K562 (cell line): ENCODE results near the gene ACTN2. TPM values are rescaled to one million over a fixed set of nuclear protein-coding genes. Genes with fewer than 3 reads are reported as not detected.

Experiments
- CREB3 ChIP-seq: fragments of 450-650 bp; conservative IDR thresholded peaks from 2 replicates; pipeline ENCODE4 v1.6.1; 2016; ENCODE audit warnings: missing genetic modification characterization, low read depth, mild to moderate bottlenecking, missing compliant biosample characterization, moderate library complexity
- ETS2 ChIP-seq: IDR thresholded peaks from 2 replicates; pipeline ENCODE4 v1.6.1; 2016; ENCODE audit warnings: borderline replicate concordance, missing genetic modification characterization, mild to moderate bottlenecking, moderate library complexity, missing compliant biosample characterization; ENCODE audit not compliant: poor library complexity, severe bottlenecking
- GABPA ChIP-seq: fragments of 200-800 bp; sonication (Bioruptor generic); conservative IDR thresholded peaks from 2 replicates; pipeline ENCODE4 v1.6.1; 2016; ENCODE audit warnings: low read depth, missing genetic modification characterization, missing compliant biosample characterization
- ID3 ChIP-seq, 2 experiments: fragments of 250-450 bp in 1 of 2; fragments of 450-650 bp in 1 of 2; sonication (Bioruptor Pico) in 1 of 2; IDR thresholded peaks; 2 replicates each; pipeline versions ENCODE4 v1.6.1 to v1.8.0; 2016 to 2021; ENCODE audit warnings: mild to moderate bottlenecking in 2 of 2, moderate library complexity in 2 of 2, missing compliant biosample characterization in 1 of 2, missing genetic modification characterization in 1 of 2
- MXI1 ChIP-seq: IDR thresholded peaks from 2 replicates; pipeline ENCODE4 v1.6.1; 2011; ENCODE audit warnings: low read depth, mild to moderate bottlenecking, improper control_type of control experiment, low read length
- NFATC3 ChIP-seq: fragments of 450-650 bp; IDR thresholded peaks from 2 replicates; pipeline ENCODE4 v1.6.1; 2017; ENCODE audit warnings: mild to moderate bottlenecking
- NONO ChIP-seq, 2 experiments: fragments of 200-400 bp in 1 of 2; fragments of 450-650 bp in 1 of 2; formaldehyde crosslinking in 1 of 2; IDR thresholded peaks; 2 replicates each; pipeline ENCODE4 v1.6.1; 2017; ENCODE audit warnings: low read depth in 2 of 2, mild to moderate bottlenecking in 2 of 2, moderate library complexity in 2 of 2, low read length in 1 of 2
- PML ChIP-seq: IDR thresholded peaks from 2 replicates; pipeline ENCODE4 v1.6.1; 2012; ENCODE audit warnings: low read length, inconsistent platforms
- TFAM ChIP-seq: fragments of 250-450 bp; sonication (Bioruptor Pico); conservative IDR thresholded peaks from 2 replicates; pipeline ENCODE4 v1.5.0; 2021; ENCODE audit warnings: mild to moderate bottlenecking, moderate library complexity
- TFAP4 ChIP-seq: sonication (generic); formaldehyde crosslinking; IDR thresholded peaks from 2 replicates; pipeline ENCODE4 v1.8.0; 2022; ENCODE audit warnings: missing genetic modification reagents, mild to moderate bottlenecking, moderate library complexity, borderline replicate concordance
- TOE1 ChIP-seq, 2 experiments: fragments of 450-650 bp in 1 of 2; sonication (generic) in 1 of 2; formaldehyde crosslinking in 1 of 2; IDR thresholded peaks; 2 replicates each; pipeline versions ENCODE4 v1.7.1 to v1.8.0; 2016 to 2022; ENCODE audit warnings: borderline replicate concordance in 2 of 2, mild to moderate bottlenecking in 2 of 2, antibody characterized with exemption in 1 of 2, inconsistent platforms in 1 of 2, low read depth in 1 of 2, missing genetic modification reagents in 1 of 2, moderate library complexity in 1 of 2
- ZBTB40 ChIP-seq, 2 experiments: fragments of 450-650 bp in 1 of 2; sonication (generic) in 1 of 2; formaldehyde crosslinking in 1 of 2; IDR thresholded peaks; 2 replicates each; pipeline versions ENCODE4 v1.7.1 to v1.9.0; 2016 to 2022; ENCODE audit warnings: inconsistent platforms in 1 of 2, mild to moderate bottlenecking in 1 of 2, missing genetic modification reagents in 1 of 2
- ZNF282 ChIP-seq: sonication (generic); formaldehyde crosslinking; IDR thresholded peaks from 2 replicates; pipeline ENCODE4 v1.8.1; 2023; ENCODE audit warnings: missing genetic modification reagents
- polyA plus RNA-seq, 8 experiments: library from polyadenylated mRNA; depleted of rRNA in 4 of 8; stranded (reverse) in 5 of 8; unstranded in 3 of 8; fragments of >200 nt; fragmentation: Nextera tagmentation in 2 of 8; fragmentation: Illumina TruSeq in 1 of 8; extraction: Ambion mirVana in 2 of 8; extraction: Trizol in 1 of 8; gene quantifications; 2 replicates each; pipeline versions ENCODE4 v1.2.1 to v1.2.3, GENCODE V29; 2011 to 2014; ENCODE audit warnings: inconsistent platforms in 1 of 8, missing spikeins in 1 of 8
- total RNA-seq, 7 experiments: library from RNA; depleted of rRNA in 6 of 7; stranded (reverse); fragments of >200 nt in 6 of 7; fragmentation: Illumina TruSeq in 2 of 7; extraction: Trizol in 2 of 7; gene quantifications; 2 replicates each; pipeline versions ENCODE4 v1.2.1 to v1.2.3, GENCODE V29; 2011 to 2021; ENCODE audit warnings: low replicate concordance in 1 of 7

Gene ACTN2
- total and polyA plus RNA-seq, 9 of the 15 experiments (the other 6 are each of a cell fraction or from before 2014, with no cell fraction given) = 0.18 to 0.94 (median 0.42) TPM

- peak; percentile 66; the same call in 1 of the 2 replicates for TF ChIP-seq TOE1 (IDR thresholded peaks at IDR 0.05; ENCODE audit: borderline replicate concordance)
- no peak for TF ChIP-seq TOE1 (CRISPR knock-in tag; IDR thresholded peaks at IDR 0.05; ENCODE audit: borderline replicate concordance, low read depth)
- TF ChIP-seq GABPA (tag) = peak; percentile 97
- peak; percentile 95 for TF ChIP-seq ZNF282 (CRISPR knock-in tag)
- no peak for TF ChIP-seq CREB3
- TF ChIP-seq TFAM (CRISPR knock-in tag) = no peak
- TF ChIP-seq TFAP4 (CRISPR knock-in tag) = peak; percentile 86
- TF ChIP-seq NFATC3 = no peak
- peak; percentile 97 for TF ChIP-seq ZBTB40 (IDR thresholded peaks at IDR 0.05)
- TF ChIP-seq ZBTB40 (CRISPR knock-in tag; IDR thresholded peaks at IDR 0.05) = peak; percentile 45; the same call in 1 of the 2 replicates
- peak; percentile 26; the same call in 1 of the 2 replicates for TF ChIP-seq MXI1
- no peak for TF ChIP-seq ID3 (CRISPR knock-in tag; IDR thresholded peaks at IDR 0.05)
- peak; percentile 83 for TF ChIP-seq ID3 (tag; IDR thresholded peaks at IDR 0.05)
- 0 out of 4 replicates have a peak, but pooled peaks of 1 of the 2 experiments have one; percentile 15 for TF ChIP-seq NONO (IDR thresholded peaks at IDR 0.05; ENCODE audit: low read depth in 2 of 2, low read length in 1 of 2)
- TF ChIP-seq PML = peak; percentile 80; the same call in 1 of the 2 replicates
- no peak for TF ChIP-seq ETS2 (tag)
Observed at GRCh38 chr1:236795035-236795756, 108.9 kb downstream of the ACTN2 start, which contains the start of gene MTR (continued).
